IMR-90 (cell line): Measurements from ENCODE around the gene STXBP4. TPM values are rescaled to one million over a fixed set of nuclear protein-coding genes. Genes with fewer than 3 reads are reported as not detected.

ENCODE experiments used
- ATAC-seq: fragments of 200-7000 bp; cut with Tn5 transposase; 2 replicates; pipeline ENCODE4 v1.9.1; 2020; ENCODE audit warnings: low read depth, mild to moderate bottlenecking, moderate library complexity
- BruUV-seq: library from RNA; stranded (reverse); fragments of 400-500 nt; replicated peaks from 2 replicates; lab custom pipeline; 2021; lab: Mats Ljungman, UMichigan
- CTCF ChIA-PET: fragments of 300-600 bp; formaldehyde crosslinking; extraction: SDS; loops from one replicate; lab custom pipeline; 2021; ENCODE audit warnings: antibody characterized with exemption; lab: Yijun Ruan, JAX
- POLR2A ChIA-PET: fragments of 300-600 bp; sonication (Branson Sonifier 250); formaldehyde crosslinking; loops from one replicate; lab custom pipeline; 2022; ENCODE audit warnings: antibody characterized with exemption; ENCODE audit not compliant: unreplicated experiment; lab: Charles Lee
- DNase-seq: peaks from one replicate; pipeline ENCODE4 v3.0.0; 2013
- H2AFZ ChIP-seq: replicated peaks from 2 replicates; pipeline ENCODE3; 2013; ENCODE audit warnings: low read length, mild to moderate bottlenecking; ENCODE audit not compliant: poor library complexity
- H2AK5ac ChIP-seq: 2 replicates; pipeline ENCODE4 v1.6.1; 2013; ENCODE audit warnings: low read depth, low read length, inconsistent platforms
- H2AK9ac ChIP-seq: replicated peaks from 2 replicates; pipeline ENCODE3; 2013; ENCODE audit warnings: mild to moderate bottlenecking, low read depth, low read length, moderate library complexity; ENCODE audit not compliant: poor library complexity
- H2BK120ac ChIP-seq: 2 replicates; pipeline ENCODE4 v1.6.1; 2013; ENCODE audit warnings: low read depth, low read length, inconsistent platforms
- H2BK15ac ChIP-seq: 3 replicates; pipeline ENCODE4 v1.6.1; 2013; ENCODE audit warnings: low read depth, low read length, inconsistent platforms
- H2BK20ac ChIP-seq: 2 replicates; pipeline ENCODE4 v1.6.1; 2013; ENCODE audit warnings: low read depth, mild to moderate bottlenecking, inconsistent platforms, low read length, moderate library complexity
- H2BK5ac ChIP-seq: 2 replicates; pipeline ENCODE4 v1.6.1; 2013; ENCODE audit warnings: mild to moderate bottlenecking, low read depth, low read length, inconsistent platforms; ENCODE audit not compliant: poor library complexity, severe bottlenecking
- H3K14ac ChIP-seq: replicated peaks from 2 replicates; pipeline ENCODE4 v1.6.1; 2013; ENCODE audit warnings: low read depth, low read length, inconsistent platforms
- H3K18ac ChIP-seq: 2 replicates; pipeline ENCODE4 v1.6.1; 2013; ENCODE audit warnings: low read depth, low read length, control low read depth
- H3K23ac ChIP-seq: 2 replicates; pipeline ENCODE4 v1.6.1; 2013; ENCODE audit warnings: low read depth, low read length, inconsistent platforms
- H3K27ac ChIP-seq: 2 replicates; pipeline ENCODE4 v1.5.1; 2013; ENCODE audit warnings: mild to moderate bottlenecking, control low read depth, low read length; ENCODE audit not compliant: insufficient read depth
- H3K27me3 ChIP-seq: 2 replicates; pipeline ENCODE4 v1.6.1; 2013; ENCODE audit warnings: low read length; ENCODE audit not compliant: control insufficient read depth, insufficient read depth
- H3K36me3 ChIP-seq: 2 replicates; pipeline ENCODE4 v1.6.1; 2013; ENCODE audit warnings: low read length, mixed read lengths; ENCODE audit not compliant: control insufficient read depth, insufficient read depth
- H3K4ac ChIP-seq: 2 replicates; pipeline ENCODE4 v1.6.1; 2013; ENCODE audit warnings: low read depth, low read length, inconsistent platforms
- H3K4me1 ChIP-seq: 2 replicates; pipeline ENCODE4 v1.6.1; 2013; ENCODE audit warnings: low read length, mixed read lengths; ENCODE audit not compliant: control insufficient read depth, insufficient read depth
- H3K4me2 ChIP-seq: 2 replicates; pipeline ENCODE4 v1.6.1; 2013; ENCODE audit warnings: low read depth, mild to moderate bottlenecking, control low read depth, low read length, moderate library complexity
- H3K4me3 ChIP-seq: 2 replicates; pipeline ENCODE4 v1.5.1; 2013; ENCODE audit warnings: low read depth, mild to moderate bottlenecking, control low read depth, low read length, moderate library complexity; ENCODE audit not compliant: insufficient read depth
- H3K56ac ChIP-seq: 2 replicates; pipeline ENCODE4 v1.6.1; 2013; ENCODE audit warnings: low read length, inconsistent platforms; ENCODE audit not compliant: insufficient read depth; ENCODE audit errors: extremely low read depth
- H3K79me1 ChIP-seq, 2 experiments: 2 replicates each; pipeline ENCODE4 v1.6.1; 2013; ENCODE audit warnings: low read length in 2 of 2, inconsistent platforms in 1 of 2, low read depth in 1 of 2
- H3K9ac ChIP-seq: 2 replicates; pipeline ENCODE4 v1.6.1; 2013; ENCODE audit warnings: low read depth, low read length, control low read depth
- H3K9me1 ChIP-seq: 2 replicates; pipeline ENCODE4 v1.6.1; 2013; ENCODE audit warnings: low read length, inconsistent platforms; ENCODE audit not compliant: insufficient read depth
- H3K9me3 ChIP-seq: 2 replicates; pipeline ENCODE4 v1.6.1; 2013; ENCODE audit warnings: low read length; ENCODE audit not compliant: control insufficient read depth, insufficient read depth
- H4K20me1 ChIP-seq: 2 replicates; pipeline ENCODE4 v1.6.1; 2013; ENCODE audit warnings: low read length, inconsistent platforms; ENCODE audit not compliant: insufficient read depth
- H4K5ac ChIP-seq: 2 replicates; pipeline ENCODE4 v1.6.1; 2013; ENCODE audit warnings: mild to moderate bottlenecking, low read depth, low read length, control low read depth
- H4K8ac ChIP-seq, 2 experiments: 2 replicates each; pipeline ENCODE4 v1.6.1; 2013; ENCODE audit warnings: low read depth in 2 of 2, low read length in 2 of 2, control low read depth in 1 of 2, inconsistent platforms in 1 of 2
- H4K91ac ChIP-seq: 2 replicates; pipeline ENCODE4 v1.6.1; 2013; ENCODE audit warnings: low read depth, low read length, inconsistent platforms; ENCODE audit not compliant: insufficient read depth
- CHD1 ChIP-seq: IDR thresholded peaks from 2 replicates; pipeline ENCODE4 v1.6.1; 2012; ENCODE audit warnings: low read depth, low read length, improper control_type of control experiment
- CTCF ChIP-seq: conservative IDR thresholded peaks from 2 replicates; pipeline ENCODE4 v1.5.1; 2012; ENCODE audit warnings: mild to moderate bottlenecking, low read depth, low read length, improper control_type of control experiment
- ELK1 ChIP-seq: fragments of 150-350 bp; IDR thresholded peaks from 2 replicates; pipeline ENCODE4 v1.6.1; 2016; ENCODE audit warnings: low read depth, mild to moderate bottlenecking, low read length, moderate library complexity, borderline replicate concordance
- FOS ChIP-seq: fragments of 150-350 bp; IDR thresholded peaks from 2 replicates; pipeline ENCODE4 v1.6.1; 2016; ENCODE audit warnings: low read depth, low read length
- POLR2A ChIP-seq: IDR thresholded peaks from 2 replicates; pipeline ENCODE4 v1.6.1; 2012; ENCODE audit warnings: mild to moderate bottlenecking, low read depth, low read length
- RAD21 ChIP-seq: IDR thresholded peaks from 2 replicates; pipeline ENCODE4 v1.6.1; 2012; ENCODE audit warnings: low read length, improper control_type of control experiment
- WGBS, 2 experiments: methylation state at CpG; one replicate each; pipeline versions ENCODE4 v1.1.5 to v1.1.7; 2013; ENCODE audit warnings: missing lambda C conversion rate in 2 of 2; ENCODE audit not compliant: insufficient read length in 1 of 2; ENCODE audit errors: extremely low coverage in 2 of 2; 5-methylcytosine and 5-hydroxymethylcytosine counted together
- dilution Hi-C: fragments of 300-500 bp; cut with HindIII; formaldehyde crosslinking; loops from one replicate; pipeline ENCODE4 v1.14.3; 2018; ENCODE audit warnings: low sequenced_read_pairs; ENCODE audit not compliant: unreplicated experiment
- in situ Hi-C: fragments of 300-500 bp; cut with MboI; formaldehyde crosslinking; loops from 3 replicates; pipeline ENCODE4 v1.14.3; 2019; ENCODE audit warnings: low sequenced_read_pairs, inconsistent platforms, mixed read lengths
- intact Hi-C: fragments of 100-400 bp; cut with micrococcal nuclease; formaldehyde crosslinking; loops from 2 replicates; pipeline ENCODE4 v1.10.0; 2022
- polyA plus RNA-seq, 3 experiments: library from polyadenylated mRNA; depleted of rRNA; stranded (reverse); fragments of >200 nt; gene quantifications; 2 replicates each; pipeline ENCODE4 v1.2.3, GENCODE V29; 2012; ENCODE audit warnings: low replicate concordance in 1 of 3
- total RNA-seq: library from RNA; depleted of rRNA; stranded (reverse); fragments of >200 nt; gene quantifications from 2 replicates; pipeline ENCODE4 v1.2.3, GENCODE V29; 2012

The STXBP4 gene
- total and polyA plus RNA-seq, 2 of the 4 experiments (the other 2 are of a cell fraction) = 4.1 to 20.4 TPM

GRCh38 chr17:54974759-54975158 is 6.2 kb downstream of the STXBP4 start:
- CTCF ChIA-PET = no interaction called here
- peaks cover 14 to 19% of the 10 kb centered on the region in 2 experiments for H3K79me1 ChIP-seq
- dilution Hi-C loops (no loop called here), in situ Hi-C loops (no loop called here), intact Hi-C loops (no loop called here)
- H2AK5ac ChIP-seq = no peak overlapping the region
- no peak overlapping the region for H2BK20ac ChIP-seq
- H3K9ac ChIP-seq = no peak overlapping the region
- H2BK120ac ChIP-seq = no peak overlapping the region
- no peaks in the 10 kb centered on the region for H3K36me3 ChIP-seq
- no peak overlapping the region for H3K4ac ChIP-seq
- H3K27ac ChIP-seq = no peak overlapping the region
- BruUV-seq = no TSS peak
- TF ChIP-seq FOS (no peak), POLR2A (no peak), ELK1 (no peak), CTCF (no peak), CHD1 (no peak), RAD21 (no peak)
- 100% methylated on average over 1 of the region's 3 CpGs; no CpG with 5 or more reads in 1 of the 2 experiments for WGBS, 2 experiments
- H3K4me1 ChIP-seq = no peaks in the 10 kb centered on the region
- no peaks in the 10 kb centered on the region for H4K20me1 ChIP-seq
- H4K8ac ChIP-seq = no peak overlapping the region
- no peaks in the 10 kb centered on the region; the same call in 1 of the 2 replicates for H3K9me1 ChIP-seq
- H3K4me2 ChIP-seq = no peak overlapping the region
- H3K18ac ChIP-seq = no peak overlapping the region
- no peak overlapping the region for H3K23ac ChIP-seq
- no peak overlapping the region for H3K4me3 ChIP-seq
- no peak overlapping the region for H3K14ac ChIP-seq
- POLR2A ChIA-PET = no interaction called here
- H2BK5ac ChIP-seq = no peak overlapping the region
- DNase-seq (no peak), ATAC-seq (no peak)
- H3K9me3 ChIP-seq = no peaks in the 10 kb centered on the region
- no peak overlapping the region for H2AK9ac ChIP-seq
- no peak overlapping the region for H2AFZ ChIP-seq
- H4K5ac ChIP-seq = no peak overlapping the region
- H4K91ac ChIP-seq = no peak overlapping the region
- H3K27me3 ChIP-seq = no peaks in the 10 kb centered on the region
- H2BK15ac ChIP-seq = no peak overlapping the region
- H3K56ac ChIP-seq = no peak overlapping the region
